Rectal smooth muscle tissue (tissue), 1 donor: ENCODE data around the gene COL9A3.

Experiments
- H3K27ac ChIP-seq: one replicate; pipeline ENCODE4 v1.7.0; 2013; ENCODE audit warnings: low read depth, low read length, inconsistent platforms
- H3K27me3 ChIP-seq: one replicate; pipeline ENCODE4 v1.7.0; 2013; ENCODE audit warnings: low read length; ENCODE audit not compliant: control insufficient read depth, insufficient read depth
- H3K36me3 ChIP-seq: one replicate; pipeline ENCODE4 v1.7.0; 2013; ENCODE audit warnings: low read length; ENCODE audit not compliant: control insufficient read depth, insufficient read depth
- H3K4me1 ChIP-seq: one replicate; pipeline ENCODE4 v1.7.0; 2013; ENCODE audit warnings: low read length; ENCODE audit not compliant: control insufficient read depth, insufficient read depth
- H3K4me3 ChIP-seq: one replicate; pipeline ENCODE4 v1.7.0; 2013; ENCODE audit warnings: low read length
- H3K9ac ChIP-seq: one replicate; pipeline ENCODE4 v1.7.0; 2013; ENCODE audit warnings: low read length

Gene COL9A3

DNA sequence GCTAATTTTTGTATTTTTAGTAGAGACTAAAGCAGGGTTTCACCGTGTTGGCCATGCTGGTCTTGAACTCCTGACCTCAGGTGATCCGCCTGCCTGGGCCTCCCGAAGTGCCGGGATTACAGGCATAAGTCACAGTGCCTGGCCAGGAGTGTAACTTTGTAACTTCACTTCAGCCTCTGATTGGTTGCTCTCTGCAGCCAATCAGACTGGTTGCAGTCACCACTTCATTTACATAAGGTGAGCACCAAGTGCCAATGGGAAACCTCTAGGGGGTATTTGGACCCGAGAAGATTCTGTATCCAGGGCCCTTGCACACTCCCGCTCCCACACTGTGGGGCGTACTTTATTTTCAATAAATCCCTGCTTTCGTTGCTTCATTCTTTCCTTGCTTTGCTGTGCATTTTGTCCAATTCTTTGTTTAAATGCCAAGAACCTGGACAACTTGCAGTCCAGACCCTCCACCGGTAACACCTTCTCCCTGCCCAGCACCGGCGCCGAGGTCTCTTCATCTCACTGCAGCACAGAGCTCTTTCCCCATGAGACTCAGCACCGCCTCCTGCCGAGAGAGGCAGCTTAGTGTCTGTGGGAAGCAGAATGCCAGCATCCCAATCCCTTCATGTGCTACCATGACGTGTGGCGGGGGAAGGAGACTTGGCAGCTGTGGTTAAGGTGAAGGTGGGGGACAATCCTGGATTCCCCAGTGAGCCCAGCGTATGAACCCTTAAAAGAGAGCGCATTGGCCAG is 34.5 kb upstream of the COL9A3 start:
- H3K27me3 ChIP-seq: no peaks in the 10 kb centered on the region
- H3K4me1 ChIP-seq: peaks cover 10% of the 10 kb centered on the region
- H3K36me3 ChIP-seq: no peaks in the 10 kb centered on the region

GRCh38 chr20:62782893-62783278 is 34.0 kb upstream of the COL9A3 start:
- H3K27ac ChIP-seq: peak overlapping the region; percentile 4

More for the DNA sequence above, 34.5 kb upstream of the COL9A3 start:
- Histone ChIP-seq H3K4me3 (no peak overlapping the region), H3K27ac (peak overlapping the region; percentile 4), H3K9ac (no peak overlapping the region)

DNA sequence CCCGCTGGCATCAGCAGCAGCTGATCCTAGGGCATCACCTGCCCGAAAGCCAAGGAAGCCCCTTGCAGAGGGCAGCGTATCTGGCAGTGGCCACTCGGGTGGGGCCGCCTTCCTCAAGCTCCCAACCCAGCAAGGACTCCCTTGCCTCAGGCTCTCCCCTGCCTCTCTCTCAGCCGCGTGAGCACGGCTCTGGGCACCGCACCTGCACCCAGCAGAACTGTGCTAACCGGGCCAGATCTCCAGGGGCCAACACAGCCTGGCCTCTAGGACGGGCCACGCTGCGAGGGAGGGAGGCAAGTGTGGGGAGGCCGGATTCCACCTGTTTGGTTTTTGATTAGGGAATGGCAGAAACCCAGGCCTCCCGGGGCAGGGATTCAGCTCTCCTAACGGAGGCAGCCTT is 32.4 kb upstream of the COL9A3 start:
- H3K36me3 ChIP-seq: no peaks in the 10 kb centered on the region
- no peak overlapping the region for H3K9ac ChIP-seq
- no peak overlapping the region for H3K4me3 ChIP-seq
- H3K27me3 ChIP-seq: no peaks in the 10 kb centered on the region
- peaks cover 10% of the 10 kb centered on the region for H3K4me1 ChIP-seq
- H3K27ac ChIP-seq: no peak overlapping the region

More at GRCh38 chr20:62782893-62783278, 34.0 kb upstream of the COL9A3 start:
- Histone ChIP-seq H3K27me3 (no peaks in the 10 kb centered on the region), H3K4me3 (no peak overlapping the region), H3K9ac (no peak overlapping the region), H3K4me1 (peaks cover 10% of the 10 kb centered on the region), H3K36me3 (no peaks in the 10 kb centered on the region)

GRCh38 chr20:62785393-62785792 is 31.5 kb upstream of the COL9A3 start:
- no peaks in the 10 kb centered on the region for H3K36me3 ChIP-seq
- no peak overlapping the region for H3K27ac ChIP-seq
- no peak overlapping the region for H3K9ac ChIP-seq
- H3K27me3 ChIP-seq: no peaks in the 10 kb centered on the region
- H3K4me1 ChIP-seq: peaks cover 10% of the 10 kb centered on the region
- no peak overlapping the region for H3K4me3 ChIP-seq

GRCh38 chr20:62786157-62786556 is 30.7 kb upstream of the COL9A3 start:
- H3K27ac ChIP-seq: peak overlapping the region; percentile 43
- peaks cover 10% of the 10 kb centered on the region for H3K4me1 ChIP-seq
- no peak overlapping the region for H3K4me3 ChIP-seq
- H3K36me3 ChIP-seq: no peaks in the 10 kb centered on the region
- H3K27me3 ChIP-seq: no peaks in the 10 kb centered on the region
- H3K9ac ChIP-seq: no peak overlapping the region

DNA sequence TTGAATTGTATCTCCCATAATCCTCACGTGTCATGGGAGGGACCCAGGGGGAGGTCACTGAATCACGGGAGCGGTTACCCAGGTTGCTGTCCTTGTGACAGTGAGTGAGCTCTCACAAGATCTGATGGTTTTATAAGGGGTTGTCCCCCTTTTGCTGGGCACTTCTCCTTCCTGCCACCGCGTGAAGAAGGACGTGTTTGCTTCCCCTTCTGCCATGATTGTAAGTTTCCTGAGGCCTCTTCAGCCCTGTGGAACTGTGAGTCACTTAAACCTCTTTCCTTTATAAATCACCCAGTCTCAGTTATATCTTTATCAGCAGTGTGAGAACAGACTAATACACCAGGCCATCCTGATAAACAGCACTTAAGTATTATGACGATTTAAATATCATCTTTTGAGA is 29.5 kb upstream of the COL9A3 start:
- Histone ChIP-seq H3K9ac (no peak overlapping the region), H3K36me3 (no peaks in the 10 kb centered on the region), H3K27ac (no peak overlapping the region), H3K4me1 (peaks cover 13% of the 10 kb centered on the region), H3K27me3 (no peaks in the 10 kb centered on the region), H3K4me3 (no peak overlapping the region)

DNA sequence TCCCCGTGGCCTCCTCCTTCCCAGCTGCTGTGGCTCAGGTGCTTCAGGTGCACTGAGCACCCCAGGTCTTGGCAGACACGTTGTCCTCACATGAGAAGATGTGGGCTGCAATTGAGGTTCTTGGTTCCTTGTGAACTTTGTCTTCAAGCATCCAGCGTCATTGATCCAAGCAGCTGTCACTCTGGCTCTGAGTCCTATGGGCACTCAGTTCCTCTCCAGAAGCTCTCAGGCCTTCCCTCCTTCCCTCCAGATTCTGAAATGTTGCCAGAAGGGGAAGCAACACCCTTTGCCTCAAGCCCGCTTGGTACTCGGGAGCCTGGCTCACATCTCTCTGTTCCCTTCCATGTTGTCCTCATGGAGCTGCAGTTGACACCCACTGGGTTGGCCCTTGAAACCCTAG is 29.0 kb upstream of the COL9A3 start:
- peaks cover 12% of the 10 kb centered on the region for H3K4me1 ChIP-seq
- no peaks in the 10 kb centered on the region for H3K36me3 ChIP-seq
- no peak overlapping the region for H3K4me3 ChIP-seq
- no peak overlapping the region for H3K27ac ChIP-seq
- no peaks in the 10 kb centered on the region for H3K27me3 ChIP-seq
- H3K9ac ChIP-seq: no peak overlapping the region

GRCh38 chr20:62788607-62789006 is 28.2 kb upstream of the COL9A3 start:
- H3K27ac ChIP-seq: no peak overlapping the region
- H3K4me1 ChIP-seq: peaks cover 10% of the 10 kb centered on the region
- no peaks in the 10 kb centered on the region for H3K36me3 ChIP-seq
- no peaks in the 10 kb centered on the region for H3K27me3 ChIP-seq
- no peak overlapping the region for H3K9ac ChIP-seq
- no peak overlapping the region for H3K4me3 ChIP-seq

DNA sequence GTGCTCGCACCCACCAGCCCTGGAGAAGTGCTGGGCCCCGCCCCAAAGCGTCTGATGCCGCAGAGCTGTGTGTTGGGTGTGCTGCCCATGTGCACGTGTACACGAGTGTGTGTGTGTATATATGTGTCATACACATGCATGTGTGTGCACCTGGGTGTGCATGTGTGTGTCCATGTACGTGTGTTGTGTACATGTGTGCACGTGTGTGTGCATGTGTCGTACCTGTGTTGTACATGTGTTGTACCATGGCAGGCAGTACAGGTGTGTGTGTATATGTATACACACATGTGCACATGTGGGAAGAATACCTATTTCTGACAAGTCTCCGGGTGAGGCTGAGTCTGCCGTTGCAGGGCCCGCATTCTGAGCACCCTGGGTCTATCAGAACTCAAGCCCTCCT is 26.8 kb upstream of the COL9A3 start:
- no peak overlapping the region for H3K9ac ChIP-seq
- no peak overlapping the region for H3K27ac ChIP-seq
- no peaks in the 10 kb centered on the region for H3K36me3 ChIP-seq
- H3K4me1 ChIP-seq: peaks cover 14% of the 10 kb centered on the region
- no peak overlapping the region for H3K4me3 ChIP-seq
- H3K27me3 ChIP-seq: no peaks in the 10 kb centered on the region

DNA sequence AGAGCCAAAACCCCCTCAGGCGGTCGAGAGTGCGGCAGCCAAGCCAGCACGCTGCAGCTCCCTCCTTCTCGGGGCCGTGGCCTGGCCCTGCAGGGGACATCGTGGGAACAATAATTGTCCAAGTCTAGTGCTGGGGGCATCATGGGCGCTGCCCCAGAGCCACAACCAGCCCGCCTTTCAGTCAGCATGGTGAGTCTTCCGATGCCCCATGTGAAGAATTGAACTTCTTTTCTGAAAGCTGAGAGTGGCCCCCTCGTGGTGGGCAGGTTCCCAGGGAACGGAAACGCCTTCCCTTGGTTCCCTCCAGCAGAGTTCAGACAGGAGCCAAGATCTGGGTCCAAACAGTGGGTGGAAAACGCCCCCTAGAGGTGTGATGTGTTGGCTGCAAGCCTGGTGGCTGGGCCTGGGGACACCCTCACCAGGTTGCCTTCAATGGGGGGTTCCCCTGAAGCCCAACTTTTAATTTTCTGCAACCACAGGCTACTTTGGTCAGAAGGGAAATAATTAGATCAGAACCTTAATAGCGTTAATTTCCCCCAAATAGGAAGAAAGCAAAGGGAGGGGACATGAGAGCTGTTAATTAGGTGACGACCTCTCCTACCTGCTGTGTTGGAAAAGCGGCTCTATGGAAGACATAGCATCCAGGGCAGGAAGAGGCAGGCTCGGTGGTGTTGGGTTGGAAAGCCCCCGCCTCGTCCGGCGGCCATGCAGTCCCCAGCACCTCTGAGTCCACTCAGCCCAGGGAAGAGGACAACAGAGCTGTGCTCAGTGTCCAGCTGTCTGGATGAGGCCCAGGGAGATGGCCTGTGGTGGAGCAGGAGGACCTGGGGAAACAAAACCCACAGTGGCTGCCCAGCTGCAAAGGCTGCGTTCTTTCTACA is 25.3 kb upstream of the COL9A3 start:
- H3K27me3 ChIP-seq: no peaks in the 10 kb centered on the region
- peaks cover 9% of the 10 kb centered on the region for H3K4me1 ChIP-seq
- H3K27ac ChIP-seq: no peak overlapping the region
- H3K4me3 ChIP-seq: no peak overlapping the region
- H3K9ac ChIP-seq: no peak overlapping the region
- no peaks in the 10 kb centered on the region for H3K36me3 ChIP-seq

GRCh38 chr20:62792182-62792939 is 24.5 kb upstream of the COL9A3 start:
- H3K4me1 ChIP-seq: peaks cover 13% of the 10 kb centered on the region
- H3K27ac ChIP-seq: no peak overlapping the region
- H3K36me3 ChIP-seq: no peaks in the 10 kb centered on the region
- no peaks in the 10 kb centered on the region for H3K27me3 ChIP-seq
- H3K9ac ChIP-seq: no peak overlapping the region
- H3K4me3 ChIP-seq: no peak overlapping the region
